Measurements from ENCODE around the gene AUTS2.

DNA sequence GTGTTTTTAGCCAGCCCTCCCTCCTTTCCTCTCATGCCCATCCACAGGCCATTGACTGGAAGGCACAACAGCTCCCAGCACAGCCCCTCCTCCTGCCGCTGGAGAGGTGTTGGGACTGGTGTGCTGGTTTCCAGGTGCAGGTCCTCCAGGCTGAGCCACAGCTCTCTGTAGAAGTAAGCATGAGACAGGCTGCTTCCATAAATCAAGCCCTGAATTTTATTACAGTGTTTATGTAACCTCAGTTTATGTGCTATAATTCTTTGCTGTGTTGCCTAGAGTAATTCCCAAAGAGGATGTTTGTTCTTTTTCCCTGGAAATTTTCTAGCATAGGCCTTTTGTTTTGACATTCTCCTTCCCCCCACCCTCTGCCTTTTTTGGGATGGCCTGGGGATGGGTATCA lies 445.8 kb downstream of the AUTS2 start:
- TF ChIP-seq, protein P1, sequence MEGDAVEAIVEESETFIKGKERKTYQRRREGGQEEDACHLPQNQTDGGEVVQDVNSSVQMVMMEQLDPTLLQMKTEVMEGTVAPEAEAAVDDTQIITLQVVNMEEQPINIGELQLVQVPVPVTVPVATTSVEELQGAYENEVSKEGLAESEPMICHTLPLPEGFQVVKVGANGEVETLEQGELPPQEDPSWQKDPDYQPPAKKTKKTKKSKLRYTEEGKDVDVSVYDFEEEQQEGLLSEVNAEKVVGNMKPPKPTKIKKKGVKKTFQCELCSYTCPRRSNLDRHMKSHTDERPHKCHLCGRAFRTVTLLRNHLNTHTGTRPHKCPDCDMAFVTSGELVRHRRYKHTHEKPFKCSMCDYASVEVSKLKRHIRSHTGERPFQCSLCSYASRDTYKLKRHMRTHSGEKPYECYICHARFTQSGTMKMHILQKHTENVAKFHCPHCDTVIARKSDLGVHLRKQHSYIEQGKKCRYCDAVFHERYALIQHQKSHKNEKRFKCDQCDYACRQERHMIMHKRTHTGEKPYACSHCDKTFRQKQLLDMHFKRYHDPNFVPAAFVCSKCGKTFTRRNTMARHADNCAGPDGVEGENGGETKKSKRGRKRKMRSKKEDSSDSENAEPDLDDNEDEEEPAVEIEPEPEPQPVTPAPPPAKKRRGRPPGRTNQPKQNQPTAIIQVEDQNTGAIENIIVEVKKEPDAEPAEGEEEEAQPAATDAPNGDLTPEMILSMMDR (IDR thresholded peaks at IDR 0.05; ENCODE audit: low read length): no peak
- no peak for TF ChIP-seq EZH2 (IDR thresholded peaks at IDR 0.05; ENCODE audit: borderline replicate concordance, low read length)

Data from OCI-LY1 (cell line).